ENCODE measurements around the gene HMCN2.

DNA sequence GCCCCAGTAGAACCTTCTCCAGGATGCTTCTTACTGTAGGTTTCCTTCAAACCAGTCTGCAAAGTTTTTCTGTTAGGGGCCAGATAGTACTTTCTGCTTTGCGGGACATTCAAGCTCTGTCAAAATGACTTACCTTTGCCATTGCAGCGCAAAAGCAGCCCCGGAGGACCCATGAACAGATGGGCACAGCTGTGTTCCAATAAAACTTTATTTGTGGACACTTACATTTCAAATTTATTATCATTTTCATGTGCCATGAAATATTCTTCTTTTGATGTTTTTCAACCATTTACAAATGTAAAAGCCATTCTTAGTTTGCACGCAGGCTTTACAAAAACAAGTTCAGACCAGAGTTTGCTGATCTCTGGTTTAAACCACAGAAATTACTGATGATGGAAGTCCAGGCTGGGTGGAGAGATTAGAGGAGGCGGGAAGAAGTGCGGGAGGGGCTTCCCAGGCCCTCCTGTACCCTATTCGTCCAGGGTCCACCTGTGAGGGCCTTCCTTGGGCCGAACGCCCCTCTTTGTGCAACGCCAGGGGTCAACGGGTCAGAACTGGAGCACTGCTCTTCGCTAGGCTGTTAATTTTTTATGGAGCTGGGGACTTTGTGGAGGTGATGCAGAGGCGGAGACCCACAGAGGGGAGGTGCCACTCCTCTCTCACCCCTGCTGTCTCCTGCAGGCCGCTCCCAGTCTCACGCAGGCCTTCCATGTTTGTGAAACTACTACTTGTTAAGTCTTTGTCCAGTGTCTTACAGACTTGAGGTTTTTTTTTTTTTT, 171.6 kb downstream of the HMCN2 start:
- TF ChIP-seq POLR2A (IDR thresholded peaks at IDR 0.05) = no peak
- TF ChIP-seq CTCF (IDR thresholded peaks at IDR 0.05) = no peak

All from ovary (tissue), 3 donors.